HG02973 (cell line): ENCODE measurements around the gene OTUB2.

Experiments used
- ATAC-seq: cut with Tn5 transposase; IDR thresholded peaks from one replicate; pipeline ENCODE4 v1.9.1; 2021; ENCODE audit warnings: moderate library complexity; ENCODE audit not compliant: unreplicated experiment

Gene OTUB2

DNA sequence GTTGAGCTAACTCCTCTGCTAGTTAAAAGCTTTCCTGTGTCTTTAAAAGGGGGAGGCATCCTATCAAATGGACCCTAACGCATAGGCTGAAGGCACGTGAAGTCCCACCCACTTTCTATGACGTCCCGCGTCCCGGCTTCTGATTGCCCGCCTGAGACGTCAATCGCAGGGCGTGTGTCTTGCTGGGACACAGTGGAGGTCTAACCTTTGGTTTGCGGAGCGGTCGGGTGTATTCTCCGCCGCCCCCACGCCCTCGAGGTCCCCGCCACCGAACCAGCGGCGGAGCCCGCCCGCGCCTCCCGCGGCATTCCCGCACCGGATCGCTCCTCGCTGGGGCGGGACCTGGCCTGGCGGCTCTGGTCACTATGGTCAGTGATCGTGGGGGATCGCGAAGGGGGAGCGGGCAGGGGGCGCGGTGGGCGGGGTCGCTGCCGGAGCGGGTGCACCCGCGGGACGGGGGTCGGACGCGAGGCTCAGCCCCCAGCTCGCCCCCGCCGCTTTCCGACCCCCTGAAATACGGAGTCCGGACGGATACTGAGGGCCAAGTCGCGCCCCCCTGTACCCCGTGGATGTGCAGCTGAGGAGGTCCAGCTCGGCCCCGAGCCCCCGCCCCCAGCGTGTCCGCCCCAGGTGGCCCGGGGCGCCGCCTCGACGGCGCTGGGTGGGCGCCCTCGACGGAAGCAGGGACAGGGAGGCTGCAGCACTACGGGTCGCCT is at the start of gene OTUB2:
TSS of gene OTUB2 (plus strand) at position 168 of the 716 bp plus-strand sequence. CDS start at position 366, 198 bp downstream.
- ATAC-seq, result peak; percentile 100

DNA sequence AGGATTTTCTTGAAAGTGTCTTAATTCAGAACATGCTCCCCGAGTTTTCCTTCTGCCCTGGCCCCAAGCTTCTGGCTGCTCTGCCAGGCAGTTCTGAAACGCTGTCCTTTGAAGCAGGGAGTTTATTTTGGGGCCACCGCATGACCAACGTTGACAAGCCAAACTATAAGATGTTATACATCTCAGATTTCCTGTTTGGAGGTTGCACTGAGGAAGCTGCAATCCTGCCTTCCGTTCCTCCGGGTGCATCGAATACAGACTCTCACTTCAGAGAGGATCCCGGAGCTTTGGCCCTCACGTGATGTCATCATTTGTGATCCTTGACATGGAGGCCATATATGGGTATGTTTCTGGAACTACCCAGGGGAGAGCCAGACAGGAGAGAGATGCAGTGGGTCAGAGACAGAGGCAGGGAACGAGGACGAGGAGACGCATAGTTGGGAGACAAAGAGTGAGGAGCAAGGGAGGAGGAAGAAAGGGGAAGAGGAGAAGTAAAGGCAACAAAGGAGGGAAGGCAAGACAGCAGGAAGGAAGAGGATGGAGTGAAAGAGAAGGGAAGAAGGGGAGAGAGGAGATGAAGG is 49.6 kb upstream of the OTUB2 start, which contains the start of gene ASB2:
TSS of gene ASB2 (minus strand) at position 94 of the 581 bp plus-strand sequence. CDS start 12,031 bp downstream, outside the sequence.
- no peak for ATAC-seq

DNA sequence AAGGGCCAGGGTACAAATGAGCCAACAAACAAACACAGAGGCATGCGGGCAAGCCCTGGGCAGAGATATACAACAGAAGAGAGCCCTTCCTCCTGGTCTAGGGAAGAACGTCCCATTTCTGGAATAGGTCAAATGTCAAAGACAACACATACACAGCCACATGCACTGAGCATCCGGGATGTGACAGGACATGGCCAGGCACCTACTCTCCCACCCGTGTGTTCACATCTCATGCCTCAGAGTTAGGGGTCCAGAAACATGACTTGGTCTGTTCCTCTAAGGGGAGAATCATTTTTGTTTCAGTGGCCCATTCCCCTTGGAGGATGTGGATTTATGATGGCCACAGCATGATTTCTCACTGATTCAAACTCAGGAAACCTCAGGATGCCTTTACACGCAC is 49.0 kb upstream of the OTUB2 start:
- no peak for ATAC-seq

DNA sequence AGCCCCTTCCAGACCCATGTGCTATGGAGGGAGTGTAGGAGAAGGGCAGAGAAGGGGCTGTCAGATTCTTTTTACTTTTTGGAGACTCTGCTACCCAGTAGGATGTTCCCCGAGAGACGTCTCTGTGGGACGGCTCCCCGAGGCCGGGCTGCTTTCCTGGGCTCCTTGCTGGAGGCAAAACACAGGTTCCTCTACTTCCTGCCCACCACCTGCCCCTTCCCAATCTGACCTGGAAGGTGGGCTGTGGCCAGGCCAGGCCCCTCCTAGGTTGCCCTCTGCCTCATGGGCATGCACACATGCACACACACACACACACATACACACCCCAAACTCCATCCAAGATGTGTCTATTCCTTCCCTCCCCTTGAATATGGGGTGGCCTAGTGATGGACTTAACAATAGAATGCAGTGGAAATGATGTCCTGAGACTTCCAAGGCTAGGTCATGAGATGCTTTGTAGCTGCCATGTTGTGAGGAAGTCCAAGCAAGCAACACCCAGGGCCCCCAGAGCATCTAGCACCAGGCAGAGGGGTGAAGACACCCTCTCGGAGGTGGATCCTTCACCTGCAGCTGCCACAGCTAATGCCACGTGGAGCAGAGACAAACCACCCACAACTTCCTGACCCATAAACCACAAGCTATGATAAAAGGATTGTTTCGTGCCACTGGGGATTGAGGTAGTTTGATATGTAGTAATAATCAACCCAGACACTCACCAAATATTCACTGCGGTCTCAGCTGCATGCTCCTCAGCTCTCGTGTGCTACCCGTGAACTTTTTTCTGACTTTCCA is 48.2 kb upstream of the OTUB2 start:
- ATAC-seq, result peak; percentile 42

DNA sequence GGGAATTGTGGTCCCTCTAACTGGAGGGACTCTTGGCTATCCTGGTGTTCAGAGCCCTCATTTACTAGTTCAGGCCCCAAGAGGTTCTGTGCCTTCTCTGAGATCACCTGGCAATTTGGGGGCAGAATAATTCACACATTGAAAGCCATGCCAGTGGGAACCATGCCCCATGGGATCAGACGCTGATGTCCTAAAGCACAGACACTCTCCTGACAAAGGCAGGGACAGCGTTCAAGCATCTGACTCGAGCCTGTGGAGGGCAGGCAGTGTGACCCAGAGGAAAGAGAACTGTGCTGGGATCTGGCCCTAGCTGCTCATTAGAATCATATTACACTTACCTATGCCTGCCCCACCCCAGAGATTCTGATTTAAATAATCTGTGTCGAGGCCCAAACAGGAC is 47.4 kb upstream of the OTUB2 start:
- no peak for ATAC-seq

DNA sequence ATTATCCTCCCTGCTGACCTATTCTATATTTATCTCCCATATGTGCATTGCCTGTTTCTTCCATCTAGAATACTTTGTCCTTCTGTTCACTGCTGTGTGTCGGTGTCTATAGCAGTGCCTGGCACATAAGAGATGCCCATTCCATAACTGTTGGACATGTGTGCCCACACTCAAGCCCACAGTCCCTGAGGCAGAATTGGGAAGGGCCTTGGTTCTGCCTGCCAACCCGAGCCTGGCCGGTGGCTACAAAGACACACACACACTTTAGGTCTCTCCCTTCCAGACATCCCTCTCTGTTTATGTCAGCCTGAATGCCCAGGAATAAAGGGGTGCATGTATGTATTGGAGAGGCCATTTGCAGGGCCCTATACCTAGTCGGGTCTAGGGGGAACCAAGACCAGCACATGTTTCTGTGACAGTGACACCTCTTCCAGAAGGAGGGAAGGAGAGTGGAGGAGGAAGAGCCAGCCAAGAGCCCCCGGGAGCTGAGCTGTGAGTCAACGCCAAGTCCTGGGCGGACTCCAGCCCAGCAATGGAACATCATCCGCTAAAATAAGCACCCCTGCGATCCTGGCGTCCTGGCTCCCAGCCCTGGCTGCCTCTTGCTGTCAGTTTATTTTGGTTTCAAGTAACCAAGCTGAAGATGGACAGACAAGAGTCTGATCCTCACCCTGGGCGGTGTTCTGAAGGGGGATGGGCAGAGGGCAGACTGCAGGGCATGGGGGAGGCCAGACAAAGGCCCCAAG is 45.5 kb upstream of the OTUB2 start:
- no peak for ATAC-seq

DNA sequence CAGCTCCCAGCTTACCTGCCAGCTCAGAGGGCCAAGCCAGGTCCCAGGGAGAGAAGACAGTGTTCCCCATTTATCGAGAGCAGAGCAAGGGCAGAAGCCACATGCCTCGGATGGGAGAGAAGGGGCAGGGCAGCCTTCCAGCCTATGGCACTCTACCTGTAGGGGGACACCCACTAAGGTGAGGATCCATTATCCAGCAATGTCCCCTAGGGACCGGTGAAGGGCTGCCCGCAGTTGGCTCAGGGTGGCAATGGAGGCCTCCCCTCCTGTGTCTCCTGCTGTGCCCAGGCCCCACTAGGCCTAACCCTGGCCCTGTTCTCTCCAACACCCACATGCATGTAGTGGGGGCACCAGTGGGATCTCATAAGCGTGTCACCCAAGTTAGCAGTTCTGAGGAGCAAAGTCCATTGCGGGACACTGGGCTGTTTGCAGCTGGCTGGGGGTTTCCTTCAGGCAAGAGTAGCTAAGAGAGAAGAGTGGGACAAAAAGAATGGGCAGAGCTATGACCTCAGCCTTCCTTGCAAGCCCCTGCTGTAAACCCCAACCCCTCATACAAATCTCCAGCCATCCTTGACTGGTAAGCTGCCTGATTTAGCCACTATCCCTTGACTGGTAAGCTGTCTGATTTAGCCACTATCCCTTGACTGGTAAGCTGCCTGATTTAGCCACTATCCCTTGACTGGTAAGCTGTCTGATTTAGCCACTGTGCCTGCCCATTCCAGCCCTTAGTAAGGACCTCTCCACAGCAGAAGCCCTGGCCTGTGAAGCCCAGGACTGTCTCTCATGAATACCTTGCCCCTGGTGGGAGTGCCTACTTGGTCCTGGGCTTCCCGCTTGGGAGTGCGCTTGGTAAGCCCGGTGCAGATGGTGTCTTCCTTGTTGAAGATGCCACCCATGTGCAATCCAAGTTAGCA is 44.6 kb upstream of the OTUB2 start:
- ATAC-seq, result no peak

DNA sequence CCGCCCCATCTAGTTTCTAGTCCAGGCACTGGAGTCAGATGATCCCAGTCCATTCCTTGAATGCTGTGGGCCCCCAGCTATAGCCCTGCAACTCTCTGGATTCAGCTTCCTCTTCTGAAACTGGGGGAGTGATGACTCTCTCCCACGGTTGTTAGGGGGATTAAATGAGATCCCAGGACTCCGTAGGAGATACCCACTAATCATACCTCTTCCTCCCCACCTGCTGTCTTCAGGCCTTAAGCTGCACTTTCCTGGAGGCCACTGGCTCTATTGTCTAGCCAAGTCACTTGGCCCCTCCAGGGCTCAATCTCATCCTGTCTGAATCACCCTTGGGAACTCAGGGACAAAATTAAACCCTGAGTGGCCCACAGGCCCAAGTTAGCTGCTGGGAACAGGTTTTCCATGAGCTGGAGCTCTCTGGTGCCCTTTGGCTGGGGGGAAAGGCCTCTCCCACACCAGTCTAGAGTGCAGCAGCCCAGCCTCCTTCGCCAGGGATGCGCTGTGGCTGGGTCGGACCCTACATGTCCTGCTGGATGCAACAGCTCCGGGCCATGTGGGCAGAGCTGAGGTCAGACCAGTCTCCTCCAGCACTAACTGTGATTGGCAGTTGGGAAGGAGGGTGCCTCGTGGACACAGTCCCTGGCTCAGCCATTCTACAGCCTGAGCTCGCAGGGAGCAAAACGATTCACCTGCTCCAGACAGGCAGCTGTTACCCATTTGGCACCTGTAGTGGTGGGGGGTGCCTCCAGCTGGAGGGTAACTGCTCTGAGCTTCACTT is 43.7 kb upstream of the OTUB2 start:
- ATAC-seq, result no peak

DNA sequence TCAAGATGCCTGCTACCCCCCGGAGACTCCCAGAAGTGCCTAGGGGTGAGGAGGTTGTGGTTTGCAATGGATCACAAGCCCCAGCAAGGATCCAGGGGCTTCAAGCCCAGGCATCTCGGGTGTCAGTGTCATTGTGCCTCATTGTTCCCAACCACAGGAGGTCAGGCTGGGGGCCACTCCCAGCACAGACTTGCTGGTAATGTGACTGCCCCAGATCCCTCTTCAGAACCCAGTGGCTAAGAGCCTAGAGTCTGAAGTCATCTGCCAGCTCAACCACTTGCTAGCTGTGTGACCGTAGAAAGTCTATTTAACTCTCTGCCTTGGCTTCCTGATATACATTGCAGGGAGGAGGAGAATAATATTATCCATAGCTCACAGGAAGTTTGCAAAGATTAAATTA is 42.1 kb upstream of the OTUB2 start:
- no peak for ATAC-seq

DNA sequence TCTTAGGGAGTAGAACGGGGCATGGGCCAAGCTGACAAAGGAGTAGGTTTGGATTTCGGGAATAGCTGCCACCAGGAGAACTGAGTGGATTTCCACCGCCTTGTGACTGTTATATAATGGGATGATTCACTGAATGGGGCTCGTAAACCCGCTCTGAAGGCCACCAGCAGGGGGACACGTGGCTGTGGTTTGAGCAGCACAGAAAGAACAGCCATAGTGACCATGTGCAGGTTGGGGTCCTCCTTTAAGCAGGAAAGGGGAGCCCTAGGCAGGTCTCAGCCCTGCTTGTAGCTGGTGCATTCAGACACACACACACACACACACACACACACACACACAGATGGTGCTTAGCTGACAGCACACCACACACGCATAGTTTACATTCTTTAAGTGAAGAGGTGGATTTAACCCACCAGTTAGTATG is 41.1 kb upstream of the OTUB2 start:
- ATAC-seq, result no peak

DNA sequence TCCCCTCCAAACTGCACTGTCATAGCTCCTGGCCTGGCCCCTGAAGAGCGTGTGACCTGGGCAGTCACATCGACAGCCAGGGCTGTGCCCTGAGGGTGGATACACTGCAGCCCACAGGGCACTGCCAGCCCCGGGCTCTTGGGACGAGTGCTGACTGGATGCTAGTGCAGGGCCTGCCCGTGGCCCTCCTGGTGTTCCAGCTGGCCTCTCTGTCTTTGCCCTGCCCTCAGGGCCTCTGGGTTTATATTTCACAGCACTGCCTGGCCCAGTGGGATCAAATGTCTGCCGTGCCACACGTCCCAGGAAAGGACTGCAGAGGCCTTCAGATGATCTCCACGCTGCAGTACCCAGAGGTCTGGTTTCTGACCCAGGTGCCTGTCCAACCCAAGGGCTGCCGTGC is 39.2 kb upstream of the OTUB2 start:
- ATAC-seq, result no peak

DNA sequence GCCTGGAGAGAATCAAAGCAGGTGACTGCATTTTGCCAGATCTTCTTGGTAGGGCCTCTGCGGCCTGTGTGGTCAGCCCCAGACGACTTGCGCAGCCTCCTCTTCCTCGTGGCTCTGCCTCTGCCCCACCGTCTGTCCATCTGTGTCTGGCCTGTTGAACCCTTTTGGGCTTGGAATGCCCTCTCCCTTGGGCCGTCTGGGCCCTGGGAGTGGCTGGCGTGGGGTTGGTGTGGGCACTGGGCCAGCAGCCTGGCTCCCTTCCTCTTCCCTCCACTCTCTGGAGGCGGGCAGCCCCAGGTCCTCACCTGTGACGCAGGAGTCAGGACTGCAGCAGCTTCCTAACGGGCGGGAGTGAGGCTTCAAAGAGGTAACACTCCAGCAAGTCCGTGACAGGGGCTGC is 38.8 kb upstream of the OTUB2 start:
- no peak for ATAC-seq

DNA sequence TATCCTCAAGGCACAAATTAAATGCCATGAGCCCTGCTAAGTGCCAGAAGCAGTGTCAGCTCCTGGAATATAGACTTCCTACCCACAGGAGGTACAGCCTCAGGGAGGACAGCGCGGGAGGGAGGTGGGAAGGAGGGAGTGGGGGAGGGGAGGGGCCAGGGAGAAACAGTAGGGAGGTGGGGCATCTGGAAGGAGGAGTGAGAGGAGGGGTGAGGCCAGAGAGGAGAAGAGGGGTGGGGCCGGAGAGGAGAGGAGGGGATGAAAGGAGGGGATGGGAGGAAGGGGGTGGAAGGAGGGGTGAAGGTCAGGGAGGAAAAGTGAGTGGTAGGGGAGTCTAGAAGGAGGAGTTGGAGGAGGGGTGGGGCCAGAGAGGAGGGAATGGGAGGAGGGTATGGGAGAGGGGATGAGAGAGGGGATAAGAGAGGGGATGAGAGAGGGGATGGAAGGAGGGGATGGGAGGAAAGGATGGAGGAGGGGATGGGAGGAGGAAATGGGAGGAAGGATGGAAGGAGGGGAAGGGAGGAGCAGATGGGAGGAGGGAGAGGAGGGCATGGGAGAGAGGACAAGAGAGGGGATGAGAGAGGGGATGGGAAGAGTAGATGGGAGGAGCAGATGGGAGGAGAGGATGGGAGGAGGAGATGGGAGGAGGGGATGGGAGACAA is 38.2 kb upstream of the OTUB2 start:
- no peak for ATAC-seq

DNA sequence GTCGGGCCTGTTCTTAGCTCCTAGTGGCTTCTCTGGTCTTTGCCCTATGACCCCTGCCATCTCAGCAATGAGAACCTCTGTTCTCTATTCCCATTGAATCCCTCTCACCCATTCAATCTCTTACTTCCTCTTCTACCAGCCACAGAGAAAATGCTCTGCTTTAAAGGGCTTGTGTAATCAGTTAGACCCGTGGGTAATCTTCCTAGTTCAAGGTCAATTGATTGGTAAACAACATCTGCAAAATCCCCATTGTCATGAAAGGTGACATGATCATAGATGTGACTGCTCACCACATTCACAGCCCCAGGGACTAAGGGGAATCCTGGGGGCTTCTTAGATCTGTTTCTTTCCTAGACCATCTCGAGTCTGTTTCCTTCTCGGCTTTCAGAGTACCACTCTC is 36.2 kb upstream of the OTUB2 start:
- ATAC-seq, result peak; percentile 49

DNA sequence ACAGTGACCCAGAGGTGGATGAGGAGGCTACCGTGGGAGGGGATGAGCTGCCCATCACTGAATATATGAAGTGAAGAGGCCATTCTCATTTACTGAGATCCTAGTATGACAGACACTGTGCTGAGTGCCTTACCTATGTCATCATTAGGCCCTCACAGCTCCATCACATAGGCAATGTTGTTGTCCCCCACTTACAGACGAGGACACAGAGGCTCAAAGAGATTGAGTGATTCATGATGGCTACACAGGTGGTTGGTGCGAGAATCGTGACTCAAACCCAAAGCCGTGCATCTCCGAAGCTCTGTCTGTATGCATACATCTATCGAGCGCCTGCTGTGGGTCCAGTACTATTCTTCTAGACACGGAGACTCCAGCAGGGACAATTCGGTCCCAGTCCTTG is 34.9 kb upstream of the OTUB2 start:
- no peak for ATAC-seq

DNA sequence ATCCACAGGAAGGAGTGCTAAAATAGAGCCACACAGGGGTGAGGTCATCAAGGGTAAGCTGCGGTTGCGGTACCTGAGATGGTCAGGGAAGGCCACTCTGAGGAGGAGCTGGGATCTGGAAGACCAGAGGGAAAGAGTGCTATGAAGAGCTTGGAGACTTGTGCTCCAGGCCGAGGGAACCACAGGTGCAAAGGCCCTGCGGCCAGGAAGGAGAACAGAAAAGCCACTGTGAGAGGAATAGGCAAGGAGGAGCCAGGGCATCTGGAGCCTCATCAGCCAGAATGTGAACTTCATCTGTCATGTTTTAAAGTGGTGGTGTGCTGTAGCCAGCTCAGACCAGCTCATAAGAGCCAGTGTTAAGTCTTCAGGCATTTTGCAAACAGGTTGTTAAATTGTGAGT is 34.5 kb upstream of the OTUB2 start:
- no peak for ATAC-seq

DNA sequence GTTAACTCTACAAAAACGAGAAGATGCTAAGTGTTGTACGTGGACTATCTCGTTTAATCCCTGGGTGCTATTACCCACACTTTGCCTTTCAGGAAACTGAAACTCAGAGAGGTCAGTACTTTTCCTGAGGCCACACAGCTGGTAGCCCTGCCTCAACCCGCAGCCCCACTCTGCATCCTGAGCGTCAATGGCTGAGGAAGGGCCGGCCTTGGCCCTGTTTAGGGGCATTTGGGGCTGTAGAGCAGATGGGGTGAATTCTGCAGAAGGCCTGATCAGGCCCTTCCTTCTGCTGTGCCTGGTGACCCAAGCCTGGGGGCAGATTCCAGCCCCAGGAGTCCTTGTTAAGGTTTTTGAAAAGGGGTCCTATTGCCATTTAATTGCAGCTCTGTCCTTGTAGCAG is 32.8 kb upstream of the OTUB2 start:
- ATAC-seq, result no peak

DNA sequence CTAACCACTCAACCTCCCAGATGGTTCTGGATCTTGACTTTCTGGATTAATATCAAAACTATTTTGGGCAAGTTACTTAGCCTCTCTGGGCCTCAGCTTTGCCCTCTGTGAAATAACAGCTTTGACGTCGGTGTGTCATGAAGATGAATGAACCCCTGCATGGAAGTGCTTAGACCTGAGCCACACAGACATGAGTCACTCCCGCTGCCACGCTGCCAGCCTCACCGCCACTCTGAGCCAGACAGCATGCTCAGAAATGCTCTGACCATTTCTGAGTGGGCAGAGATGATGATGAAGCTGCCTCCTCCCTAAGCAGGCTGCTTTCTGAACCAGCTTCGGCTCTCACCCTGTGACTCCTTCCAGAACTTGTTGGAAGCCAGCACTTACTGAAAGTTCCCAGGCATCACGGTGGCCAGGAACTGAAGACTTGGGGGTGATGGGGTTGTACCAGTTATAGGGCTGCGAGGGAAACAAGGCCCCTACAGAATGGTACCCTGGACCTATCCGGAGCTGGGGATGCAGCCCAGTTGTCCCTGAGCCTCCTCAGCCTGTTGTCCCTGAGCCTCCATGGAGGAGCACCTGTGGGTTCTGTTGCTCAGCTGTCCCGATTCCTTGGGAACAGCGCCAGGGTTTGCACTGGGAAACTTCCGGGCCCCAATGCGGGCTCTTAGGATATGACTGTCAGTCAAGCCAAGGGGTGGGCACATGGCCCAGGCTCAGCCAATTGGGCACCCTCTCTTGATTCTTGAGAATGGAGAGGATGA is 31.0 kb upstream of the OTUB2 start:
- ATAC-seq, result no peak
